NCI-H128 (cell line): ENCODE results near the gene PAQR5.
"Not testable (repeated sequence)": the region's sequence is repeated elsewhere in the genome, so short reads cannot be mapped to it uniquely, and the experiment has no call there.

ENCODE experiments used
- DNase-seq: peaks from one replicate; lab custom pipeline; 2025; ENCODE audit not compliant: unreplicated experiment; lab: John Stamatoyannopoulos, UW

Gene PAQR5

DNA sequence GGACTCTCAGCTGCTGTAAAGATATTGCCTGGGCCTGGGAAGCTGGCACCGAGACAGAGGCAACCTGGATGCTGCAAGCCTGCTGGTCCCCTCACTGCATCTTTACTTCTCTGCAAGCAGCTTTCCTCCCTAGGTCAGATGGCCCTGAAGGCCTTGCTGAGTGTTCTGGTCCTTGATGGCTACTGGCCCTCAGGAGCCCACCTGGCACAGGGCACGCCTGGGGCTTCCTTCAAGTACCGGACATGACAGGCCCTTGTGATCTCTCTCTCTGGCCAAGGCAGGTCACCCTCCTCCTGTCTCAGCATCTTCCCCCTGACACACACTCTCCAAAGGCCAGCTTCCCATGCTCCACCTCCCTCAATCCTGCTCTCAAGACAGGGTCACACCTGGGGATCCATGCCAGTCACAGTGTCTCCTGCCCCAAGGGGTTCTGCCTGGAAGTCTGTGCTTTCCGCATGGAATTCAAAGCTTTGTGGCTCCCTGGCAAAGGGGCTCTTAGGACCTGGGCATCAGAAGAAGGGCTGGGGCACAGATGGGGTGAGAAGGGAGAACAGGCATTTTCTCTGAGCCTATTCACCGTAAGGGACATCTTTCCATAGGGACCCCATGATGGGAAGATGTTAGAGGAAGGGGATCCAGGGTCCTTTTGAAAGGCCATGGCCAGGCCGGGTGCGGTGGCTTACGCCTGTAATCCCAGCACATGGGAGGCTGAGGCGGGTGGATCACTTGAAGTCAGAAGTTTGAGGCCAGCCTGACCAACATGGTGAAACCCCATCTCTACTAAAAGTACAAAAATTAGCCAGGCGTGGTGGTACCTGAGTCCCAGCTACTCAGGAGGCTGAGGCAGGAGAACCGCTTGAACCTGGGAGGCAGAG lies 4.7 kb upstream of the PAQR5 start:
- DNase-seq, result no peak

DNA sequence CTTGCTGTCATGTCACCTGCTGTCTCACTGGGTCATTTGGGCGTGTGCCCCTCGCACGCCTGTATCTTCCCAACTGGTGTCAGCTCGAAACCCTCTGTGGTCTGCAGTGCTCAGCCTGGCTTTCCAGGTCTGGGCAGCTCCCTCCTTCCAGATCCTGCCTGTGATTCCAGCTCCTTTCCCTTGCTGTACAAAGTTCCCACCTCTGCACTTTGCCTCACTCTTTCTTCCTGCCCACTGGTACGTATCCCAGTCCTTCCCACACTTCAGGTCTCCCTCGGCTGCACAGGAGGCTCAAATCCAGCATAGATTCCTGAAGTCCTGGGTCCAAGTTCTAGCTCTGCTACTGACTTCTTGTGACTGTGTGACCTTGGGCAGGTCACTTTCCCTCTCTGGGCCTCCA lies 2.1 kb upstream of the PAQR5 start:
- DNase-seq, result no peak

DNA sequence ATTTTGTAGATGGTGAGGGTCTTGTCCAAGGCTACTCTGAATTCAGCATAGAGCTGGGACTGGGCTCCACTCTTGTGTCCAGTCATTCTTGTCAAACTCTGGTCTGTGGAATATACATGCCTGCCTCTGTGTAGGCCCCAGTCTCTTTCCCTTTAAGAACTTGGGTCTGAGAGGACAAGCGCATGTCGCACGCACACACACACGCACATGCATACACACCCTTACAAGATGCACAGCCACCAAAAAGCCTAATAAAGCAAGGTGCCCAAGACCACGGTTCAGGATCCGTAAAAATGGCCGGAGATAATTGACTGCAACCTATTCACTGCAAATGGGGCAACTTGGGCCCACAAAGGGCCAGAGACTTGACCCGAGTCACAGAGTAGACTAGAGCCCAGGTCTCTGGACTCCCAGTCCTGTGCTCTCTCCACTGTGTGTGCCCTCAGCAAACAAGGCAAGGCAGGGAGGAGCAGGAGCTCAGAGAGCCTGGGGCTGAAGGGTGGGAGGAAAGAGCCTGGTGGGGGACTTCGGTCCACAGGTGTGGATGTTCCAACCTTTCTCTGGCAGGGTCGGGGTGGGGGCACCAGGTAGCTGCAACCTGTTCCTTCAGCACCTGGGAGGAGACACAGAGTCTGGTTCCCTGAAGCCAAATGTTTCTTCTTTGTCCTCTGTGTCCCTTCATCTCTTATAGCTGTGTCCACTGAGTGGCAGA lies 914 bp upstream of the PAQR5 start:
- DNase-seq, result no peak

DNA sequence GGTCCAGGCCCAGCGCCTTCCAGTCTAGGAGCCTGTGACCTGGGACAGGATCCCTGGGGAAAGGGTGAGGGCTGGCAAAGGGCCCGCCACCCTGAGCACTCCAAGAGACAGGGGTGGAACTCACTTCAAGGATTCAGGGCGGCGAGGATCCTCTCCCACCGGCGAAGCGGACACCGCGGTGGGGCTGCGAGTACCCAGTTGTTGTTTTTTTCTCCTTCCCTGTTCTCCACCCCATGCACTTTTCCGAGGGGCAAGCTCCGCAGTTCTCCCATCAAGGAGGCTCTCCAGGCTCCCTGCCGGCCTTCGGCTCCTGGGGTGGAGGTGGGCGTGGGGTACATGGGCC lies 387 bp upstream of the PAQR5 start:
- no peak for DNase-seq

DNA sequence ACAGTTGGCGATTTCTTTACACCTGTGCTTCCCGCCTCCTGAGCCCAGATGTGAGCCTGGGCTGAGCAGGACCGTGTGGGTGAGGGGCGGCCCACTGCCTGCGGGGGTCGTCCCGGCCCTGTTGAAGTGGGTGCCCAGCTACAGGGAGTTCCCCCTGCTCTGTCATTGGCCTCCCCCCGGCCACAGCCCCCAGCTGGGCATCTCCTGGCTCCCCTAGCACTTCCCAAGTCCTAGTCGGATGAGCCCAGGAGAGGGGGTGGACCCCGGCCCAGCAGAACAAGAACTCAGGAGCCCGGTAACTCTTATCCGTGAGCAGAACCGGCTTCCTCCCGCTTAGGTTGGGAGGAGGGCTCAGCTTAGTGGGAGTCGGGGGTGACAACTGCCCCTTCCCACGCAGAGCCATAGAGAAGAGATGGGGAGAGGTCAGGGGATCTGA lies 757 bp downstream of the PAQR5 start:
- no peak for DNase-seq

DNA sequence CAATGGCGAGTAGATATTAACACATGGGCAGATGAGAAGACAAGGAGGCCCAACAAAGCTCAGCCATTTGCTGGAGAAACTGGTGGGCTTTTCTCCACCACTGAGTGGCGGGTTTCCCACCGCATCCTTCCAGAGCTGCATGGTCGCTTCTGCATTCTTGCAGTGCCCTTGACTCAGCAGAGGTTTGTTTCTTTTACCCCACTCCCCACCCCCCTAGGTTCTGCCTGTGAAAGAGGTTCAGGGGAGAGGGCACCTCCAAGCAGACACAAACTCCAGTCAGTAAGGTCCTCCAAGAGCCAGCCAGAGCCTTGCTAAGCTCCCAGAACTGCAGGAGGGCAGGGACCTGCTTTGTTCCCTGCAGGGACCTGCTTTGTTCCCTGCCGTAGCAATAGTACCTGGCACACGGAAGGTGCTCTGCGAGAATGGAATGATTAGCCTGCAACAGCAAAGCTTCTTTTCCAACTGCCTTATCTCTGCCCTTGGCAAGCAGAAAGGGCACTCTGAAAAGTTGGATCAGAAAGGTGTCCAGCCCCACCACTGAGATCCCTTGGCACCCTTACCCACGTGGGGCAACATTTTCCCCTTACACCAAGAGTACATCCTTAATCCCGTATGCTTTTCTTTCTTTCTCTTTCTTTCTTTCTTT lies 1.4 kb downstream of the PAQR5 start:
- DNase-seq, result no peak

DNA sequence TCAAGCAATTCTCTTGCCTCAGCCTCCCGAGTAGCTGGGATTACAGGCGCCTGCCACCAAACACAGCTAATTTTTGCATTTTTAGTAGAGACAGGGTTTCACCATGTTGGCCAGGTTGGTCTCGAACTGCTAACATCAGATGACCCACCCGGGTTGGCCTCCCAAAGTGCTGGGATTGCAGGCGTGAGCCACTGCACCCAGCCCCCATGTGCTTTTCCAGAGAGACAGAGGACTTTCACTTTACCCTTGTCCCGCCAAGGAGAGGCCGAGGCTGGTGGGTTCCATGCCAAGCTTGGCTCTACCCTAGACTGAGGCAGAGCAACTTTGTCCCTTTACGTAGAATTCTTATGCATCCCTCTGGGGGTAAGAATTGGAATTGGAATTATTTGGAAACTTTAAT lies 2.4 kb downstream of the PAQR5 start:
- not testable (repeated sequence) for DNase-seq

DNA sequence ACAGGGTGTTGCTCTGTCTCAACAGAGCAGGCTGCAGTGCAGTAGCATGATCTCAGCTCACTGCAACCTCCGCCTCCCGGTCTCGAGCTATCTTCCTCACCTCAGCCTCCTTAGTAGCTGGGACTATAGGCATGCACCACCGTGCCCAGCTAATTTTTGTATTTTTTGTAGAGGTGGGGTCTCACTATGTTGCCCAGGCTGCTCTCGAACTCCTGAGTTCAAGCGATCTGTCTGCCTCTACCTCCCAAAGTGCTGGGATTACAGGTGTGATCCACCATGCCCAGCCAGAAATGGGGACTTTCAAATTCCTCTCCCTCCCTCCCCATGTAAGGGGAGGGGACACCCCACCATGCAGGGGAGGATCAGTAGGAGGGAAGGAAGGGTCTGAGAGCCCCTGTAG lies 3.4 kb downstream of the PAQR5 start:
- DNase-seq, result not testable (repeated sequence)

DNA sequence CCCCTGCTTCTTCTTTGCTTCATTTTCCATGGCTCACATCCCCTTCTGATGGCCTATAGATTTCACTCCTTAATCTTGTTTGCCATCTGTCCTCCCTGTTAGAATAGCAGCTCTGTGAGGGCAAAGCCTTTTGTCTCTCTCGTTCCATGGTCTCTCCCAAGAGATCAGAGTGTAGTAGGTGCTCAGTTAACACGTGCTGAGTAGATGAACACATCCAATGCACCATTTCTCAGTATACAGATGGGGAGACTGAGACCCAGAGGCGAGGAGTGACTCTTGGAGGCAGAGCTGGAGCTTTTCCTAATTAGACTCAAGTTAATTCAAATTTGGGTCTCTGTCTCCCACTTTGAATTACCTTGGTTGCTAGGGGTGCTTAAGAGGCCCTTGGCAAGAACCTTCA lies 4.2 kb downstream of the PAQR5 start:
- no peak for DNase-seq

DNA sequence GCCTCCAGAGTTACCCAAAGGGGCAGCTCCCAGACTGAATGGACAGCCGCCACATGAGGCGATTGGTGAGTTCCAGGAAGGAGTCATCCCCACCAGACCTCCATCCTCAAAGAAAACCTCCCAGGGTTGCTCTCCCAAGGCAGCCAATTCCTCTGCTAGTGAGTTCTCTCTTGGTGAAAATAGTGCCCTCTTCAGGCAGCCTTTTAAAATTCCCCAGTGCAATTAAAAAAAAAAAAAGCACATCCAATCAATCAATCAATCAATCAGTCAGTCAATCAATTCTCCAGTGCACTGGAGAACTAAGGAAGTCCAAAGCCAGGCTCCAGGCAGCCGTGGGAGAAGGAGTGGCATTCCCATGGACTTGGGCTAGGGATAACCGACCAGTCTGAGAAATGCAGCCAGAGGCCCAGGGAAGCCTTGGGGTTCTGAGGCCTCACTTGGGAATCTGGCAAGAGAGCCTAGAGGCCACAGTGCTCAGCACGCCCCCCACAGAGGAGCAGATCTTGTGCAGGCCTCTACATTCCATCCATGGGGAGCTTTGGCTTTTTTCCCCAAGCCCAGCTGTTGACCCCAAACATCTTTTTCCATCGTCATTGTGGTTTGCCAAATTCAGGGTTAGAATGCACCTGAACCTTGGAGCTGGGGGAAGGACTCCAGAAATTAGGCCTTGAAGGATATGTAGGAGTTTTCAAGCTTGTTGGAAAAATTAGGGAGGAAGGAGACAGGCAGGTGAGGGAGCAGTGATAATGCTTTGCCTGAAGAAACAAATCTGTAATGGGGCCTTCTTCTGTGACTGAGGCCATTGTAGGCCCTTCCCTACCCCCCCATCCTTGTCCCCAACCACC lies 4.8 kb downstream of the PAQR5 start:
- no peak for DNase-seq

DNA sequence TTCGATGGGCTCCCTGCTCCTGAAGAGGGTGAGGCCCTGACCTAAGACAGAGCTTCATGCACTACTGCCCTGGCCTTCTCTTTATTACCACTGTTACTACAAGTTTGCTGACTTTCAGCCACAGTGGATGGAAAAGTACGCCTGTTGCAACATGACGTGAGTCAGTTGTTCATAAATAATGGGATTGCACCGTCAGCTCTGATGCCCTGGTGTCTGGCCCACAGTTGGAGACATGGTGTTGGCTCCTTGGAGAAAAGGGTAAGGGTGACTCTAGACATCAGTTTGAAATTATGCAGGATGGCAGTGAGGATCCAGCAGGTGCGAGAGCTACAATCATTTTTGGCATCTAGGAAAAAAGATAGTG lies 5.5 kb downstream of the PAQR5 start:
- no peak for DNase-seq

DNA sequence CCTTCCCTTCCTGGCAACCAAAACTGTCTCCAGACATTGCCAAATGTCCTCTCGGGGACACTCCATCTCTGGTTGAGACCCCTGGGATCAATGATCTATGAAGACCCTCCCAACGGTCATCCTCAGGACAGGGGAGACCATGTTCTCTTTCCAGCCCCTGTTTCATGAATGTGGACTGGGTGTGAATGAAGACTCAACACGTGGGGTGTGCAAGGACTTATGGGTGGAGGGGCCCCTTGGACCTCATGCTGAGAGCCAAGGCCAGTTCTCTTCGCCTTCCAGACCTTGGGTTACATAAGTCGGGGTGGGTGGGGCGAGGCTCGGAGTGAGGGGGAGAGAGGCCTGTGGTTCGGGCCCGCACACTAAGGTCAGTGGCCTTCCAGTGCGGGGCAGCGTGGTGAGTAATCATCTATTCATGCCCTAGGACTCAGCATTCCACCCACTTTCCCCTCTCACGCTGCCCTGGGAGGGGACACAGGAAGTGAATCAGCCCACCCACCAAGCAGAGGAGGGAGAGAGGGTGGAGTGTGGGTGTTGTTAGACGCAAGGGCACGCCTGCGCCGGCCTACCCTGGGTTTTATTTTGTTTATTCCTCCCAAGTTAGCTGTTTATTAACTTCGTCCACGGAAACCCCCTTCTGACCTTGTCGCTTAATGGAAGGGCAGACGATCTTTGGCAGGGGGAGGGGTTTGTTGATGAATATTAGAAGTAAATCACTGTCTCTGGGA lies 6.7 kb downstream of the PAQR5 start:
- DNase-seq, result no peak

DNA sequence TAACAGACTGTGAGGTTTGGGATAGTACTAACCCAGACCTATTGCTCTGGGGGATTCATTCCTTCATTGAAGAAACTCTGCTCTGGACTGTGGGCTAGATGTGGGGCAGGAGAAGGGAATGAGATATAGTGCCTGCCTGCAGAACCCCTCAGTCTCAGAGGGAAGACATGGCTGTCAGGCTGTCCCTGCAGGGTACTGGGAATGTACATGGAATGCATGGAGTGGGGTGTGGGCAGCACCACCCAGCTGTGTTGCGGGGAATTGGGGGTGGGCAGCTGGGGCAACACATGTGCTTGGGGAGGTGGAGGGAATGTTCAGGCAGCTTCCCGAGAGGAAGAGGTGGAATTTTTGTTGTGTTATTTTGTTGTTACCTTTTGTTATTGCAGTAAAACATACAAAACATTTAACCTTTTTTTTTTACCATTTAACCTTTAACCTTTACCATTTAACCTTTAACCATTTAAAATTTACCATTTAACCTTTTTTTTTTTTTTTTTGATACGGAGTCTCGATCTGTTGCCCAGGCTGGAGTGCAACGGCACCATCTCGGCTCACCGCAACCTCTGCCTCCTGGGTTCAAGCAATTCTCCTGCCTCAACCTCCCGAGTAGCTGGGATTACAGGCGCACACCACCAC lies 7.3 kb downstream of the PAQR5 start:
- no peak for DNase-seq

DNA sequence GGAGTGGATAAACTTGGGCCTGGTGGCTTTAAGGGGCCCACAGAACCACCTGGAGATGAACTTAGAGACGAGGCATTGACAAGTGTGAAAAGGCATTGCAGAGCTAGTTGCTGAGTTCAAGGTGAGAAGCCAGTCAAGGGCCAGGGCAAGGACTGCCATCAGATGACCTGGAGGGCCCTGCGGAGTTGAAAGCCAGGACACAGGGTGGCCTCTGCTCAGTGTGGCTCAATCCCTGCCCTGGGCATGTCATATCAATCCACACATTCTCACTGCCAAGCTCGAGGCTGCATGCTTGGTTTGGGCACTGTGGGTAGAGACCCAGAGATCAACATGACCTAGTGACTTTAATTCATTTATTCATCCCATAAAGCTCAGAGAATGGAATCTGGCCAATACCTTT lies 9.2 kb downstream of the PAQR5 start:
- no peak for DNase-seq

DNA sequence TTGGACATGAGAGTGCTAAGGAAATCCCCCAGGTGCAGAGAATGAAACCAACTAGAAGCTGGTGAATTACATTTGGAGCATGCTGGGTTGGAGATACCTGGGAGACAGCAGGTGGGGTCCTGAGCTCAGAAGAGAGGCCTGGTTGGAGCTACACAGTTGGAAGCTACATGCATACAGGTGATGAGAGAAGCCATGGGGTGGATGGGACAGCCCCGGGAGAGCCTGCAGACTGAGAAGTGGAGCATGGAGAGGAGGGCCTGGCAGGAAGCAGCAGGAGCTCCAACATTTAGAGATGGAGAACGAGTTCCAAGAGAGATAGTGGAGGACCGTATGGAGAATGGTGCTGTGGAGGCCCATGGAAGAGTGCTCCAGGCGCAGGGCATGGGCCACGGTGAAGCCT lies 10.2 kb downstream of the PAQR5 start:
- no peak for DNase-seq

DNA sequence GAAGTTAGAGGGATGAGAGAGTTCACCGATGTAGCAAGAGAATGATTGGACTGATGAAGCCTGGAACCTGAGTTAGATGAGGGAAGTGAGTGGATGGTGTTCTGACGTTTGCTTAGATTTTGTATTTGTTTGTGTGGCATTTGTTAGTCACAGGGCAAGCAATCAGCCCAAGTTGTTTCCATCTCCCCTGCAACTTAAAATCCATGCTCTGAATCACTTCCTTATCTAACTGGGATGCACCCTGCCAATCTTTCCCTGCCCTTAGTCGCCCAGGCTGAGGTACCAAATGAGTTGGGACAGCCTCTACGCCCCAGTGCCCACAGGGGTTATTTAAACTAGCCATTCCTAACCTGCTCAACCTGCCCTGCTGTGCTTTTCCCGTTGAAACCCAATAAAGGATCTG lies 12.6 kb downstream of the PAQR5 start:
- no peak for DNase-seq

DNA sequence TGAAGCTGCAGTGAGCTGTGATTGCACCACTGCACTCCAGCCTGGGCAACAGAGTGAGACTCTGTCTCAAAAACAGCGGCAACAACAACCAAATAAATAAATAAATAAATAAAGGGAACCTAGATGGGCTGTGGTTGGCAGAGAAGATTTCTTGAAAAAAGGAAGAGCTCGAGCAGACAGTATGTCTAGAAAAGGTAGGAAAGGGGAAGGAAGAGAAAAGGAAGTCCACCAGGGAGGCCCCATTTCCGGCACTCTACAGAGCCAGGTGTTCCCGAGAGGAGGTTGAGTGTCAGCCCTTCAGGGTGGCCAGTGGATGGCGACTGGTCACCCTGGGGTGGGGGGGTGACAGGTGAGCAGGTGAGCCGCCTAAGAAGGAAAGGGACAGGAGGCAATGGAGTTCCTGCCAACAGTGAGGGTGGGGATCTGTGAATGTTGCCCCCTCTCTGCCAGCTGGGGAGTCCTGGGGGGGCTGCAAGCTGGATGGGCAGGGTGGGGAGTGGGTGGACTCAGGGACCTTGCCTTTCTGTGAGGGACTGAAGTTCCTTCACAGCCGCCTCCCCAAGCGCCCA lies 14.8 kb downstream of the PAQR5 start:
- no peak for DNase-seq

DNA sequence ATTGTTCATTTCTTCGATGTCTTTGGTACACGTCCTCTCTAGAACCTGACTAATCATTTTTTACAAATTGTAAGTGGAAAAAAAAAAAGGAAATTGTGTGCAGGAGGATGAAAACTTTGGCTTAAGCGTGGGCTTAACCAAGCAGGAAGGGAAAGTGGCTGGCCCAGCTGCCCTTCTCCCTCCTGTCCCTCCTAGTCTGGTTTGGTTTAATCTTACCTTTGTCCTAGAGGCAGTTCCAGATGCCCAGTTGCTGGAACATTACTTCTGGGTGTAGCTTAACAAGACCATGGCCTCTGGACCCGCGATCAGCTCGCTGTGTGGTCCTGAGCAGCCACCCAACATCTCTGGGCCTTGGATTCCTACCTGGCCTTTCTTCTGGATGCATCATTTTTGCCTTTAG lies 15.4 kb downstream of the PAQR5 start:
- DNase-seq, result no peak

DNA sequence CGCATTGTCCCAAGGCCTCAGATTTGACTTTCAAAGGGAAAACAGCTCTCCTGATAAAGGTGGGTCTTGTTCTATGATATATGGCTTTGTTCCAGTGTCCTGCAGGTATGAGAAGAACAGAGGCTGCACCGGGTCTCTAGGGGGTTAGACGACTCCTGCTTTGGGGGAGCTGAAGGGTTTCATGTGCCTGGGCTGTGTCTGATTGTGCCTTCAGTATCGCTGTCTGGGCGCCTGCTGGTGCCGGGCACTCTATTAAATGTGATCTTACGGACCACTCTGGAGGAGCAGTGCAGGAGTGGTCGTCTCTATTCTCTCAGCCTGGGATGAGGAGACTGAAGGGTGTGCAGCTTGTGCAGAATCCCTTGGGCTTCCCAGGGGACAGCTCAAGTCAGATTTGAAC lies 16.0 kb downstream of the PAQR5 start:
- DNase-seq, result no peak
